ENCODE results near the gene POU3F1. TPM values are rescaled to one million over a fixed set of nuclear protein-coding genes. Genes with fewer than 3 reads are reported as not detected.
A peak's percentile ranks its signal among the peaks of the same experiment; 100 is the strongest.

POU3F1 gene
- total RNA-seq, 1 donor from 2014 or later = 0.11 TPM

GRCh38 chr1:37998089-37998808 is 48.3 kb downstream of the POU3F1 start:
- ATAC-seq = no peak
- DNase-seq (ENCODE audit: missing footprints) = no peak
- intact Hi-C loops (cut with DNase I) = no loop called here

- DNase-seq (ENCODE audit: missing footprints) (no peak), ATAC-seq (no peak)
- intact Hi-C loops (cut with DNase I) = no loop called here
These were observed 49.1 kb downstream of the POU3F1 start for GRCh38 chr1:37997256-37998088.

- DNase-seq (ENCODE audit: missing footprints) = peak; percentile 91
- intact Hi-C loops (cut with DNase I) = no loop called here
- ATAC-seq = peak; percentile 71
These were observed 50.7 kb downstream of the POU3F1 start for GRCh38 chr1:37995751-37996345.

GRCh38 chr1:37994886-37995566 is 51.6 kb downstream of the POU3F1 start:
- DNase-seq (ENCODE audit: missing footprints) (no peak), ATAC-seq (no peak)
- intact Hi-C loops (cut with DNase I) = no loop called here

Small RNAs within 50 kb of the gene (microRNA-seq; reads per million reads assigned to microRNA genes)
- gene MIR3659 = not detected

Other genes with a start within 250 kb of the POU3F1 start
- 52.6 TPM for gene C1orf122, start 239.0 kb downstream of the POU3F1 start, total RNA-seq
- 4.8 TPM for gene YRDC, start 238.6 kb downstream of the POU3F1 start, total RNA-seq
- gene MTF1, start 187.2 kb downstream of the POU3F1 start, total RNA-seq = 8.1 TPM
- gene INPP5B, start 99.7 kb downstream of the POU3F1 start, total RNA-seq = 11.2 TPM
- 26.9 TPM for gene SF3A3, start 56.8 kb downstream of the POU3F1 start, total RNA-seq
- gene FHL3, start 41.3 kb downstream of the POU3F1 start, total RNA-seq = 20.2 TPM
- 42.3 TPM for gene UTP11, start 34.1 kb downstream of the POU3F1 start, total RNA-seq

Data from Right ventricle myocardium inferior (tissue), 1 donor.